Large intestine (tissue), 3 donors: ENCODE measurements around the gene CRHBP. TPM values are rescaled to one million over a fixed set of nuclear protein-coding genes. Genes with fewer than 3 reads are reported as not detected.
"Not testable (repeated sequence)": the region's sequence is repeated elsewhere in the genome, so short reads cannot be mapped to it uniquely, and the experiment has no call there.

Experiments used
- DNase-seq, 2 donors: peaks; one replicate each; pipeline versions ENCODE4 v3.0.0 to v3.0.0-alpha.2; 2013
- H3K27ac ChIP-seq: one replicate; pipeline ENCODE4 v1.5.1; 2013; ENCODE audit warnings: low read length
- H3K27me3 ChIP-seq: 2 replicates; pipeline ENCODE4 v1.6.1; 2013; ENCODE audit warnings: low read length; ENCODE audit not compliant: control insufficient read depth, insufficient read depth
- H3K36me3 ChIP-seq: 2 replicates; pipeline ENCODE4 v1.6.1; 2013; ENCODE audit warnings: low read length; ENCODE audit not compliant: control insufficient read depth, insufficient read depth
- H3K4me1 ChIP-seq: one replicate; pipeline ENCODE4 v1.6.1; 2013; ENCODE audit warnings: low read length; ENCODE audit not compliant: control insufficient read depth, insufficient read depth
- H3K4me3 ChIP-seq: one replicate; pipeline ENCODE4 v1.5.1; 2013; ENCODE audit warnings: low read length
- H3K9me3 ChIP-seq: one replicate; pipeline ENCODE4 v1.6.1; 2013; ENCODE audit warnings: mild to moderate bottlenecking, low read depth, low read length, moderate library complexity; ENCODE audit not compliant: control insufficient read depth
- WGBS: methylation state at CpG from one replicate; pipeline ENCODE4 v1.1.5; 2013; ENCODE audit warnings: low lambda C conversion rate; ENCODE audit not compliant: insufficient coverage; 5-methylcytosine and 5-hydroxymethylcytosine counted together
- polyA plus RNA-seq: library from polyadenylated mRNA; unstranded; fragments of 120-200 nt; gene quantifications from one replicate; pipeline ENCODE4 v1.2.1, GENCODE V29; 2013

Gene CRHBP
- polyA plus RNA-seq, 1 donor: 0.76 TPM

GRCh38 chr5:76986825-76987526 is 34.1 kb downstream of the CRHBP start:
- Histone ChIP-seq H3K4me1 (no peaks in the 10 kb centered on the region), H3K27ac (no peak overlapping the region), H3K9me3 (no peaks in the 10 kb centered on the region), H3K27me3 (no peaks in the 10 kb centered on the region), H3K36me3 (no peaks in the 10 kb centered on the region), H3K4me3 (no peak overlapping the region)
- whole genome bisulfite sequencing: no CpG with 5 or more reads among the region's 6 CpGs
- DNase-seq: no peak

GRCh38 chr5:76990899-76991459 is 38.1 kb downstream of the CRHBP start:
- H3K27ac ChIP-seq: no peak overlapping the region
- H3K36me3 ChIP-seq: no peaks in the 10 kb centered on the region
- H3K4me3 ChIP-seq: no peak overlapping the region
- no peak for DNase-seq
- H3K4me1 ChIP-seq: no peaks in the 10 kb centered on the region
- H3K9me3 ChIP-seq: no peaks in the 10 kb centered on the region
- H3K27me3 ChIP-seq: no peaks in the 10 kb centered on the region
- no CpG with 5 or more reads among the region's 5 CpGs for WGBS

- not testable (repeated sequence) for H3K27ac ChIP-seq, DNase-seq, H3K27me3 ChIP-seq, H3K36me3 ChIP-seq, H3K4me3 ChIP-seq, H3K4me1 ChIP-seq, H3K9me3 ChIP-seq
- WGBS: no CpG with 5 or more reads among the region's 9 CpGs
Observed at GRCh38 chr5:76993436-76993835, 40.6 kb downstream of the CRHBP start.

- Histone ChIP-seq H3K4me3 (no peak overlapping the region), H3K4me1 (no peaks in the 10 kb centered on the region), H3K27me3 (no peaks in the 10 kb centered on the region), H3K36me3 (no peaks in the 10 kb centered on the region), H3K27ac (no peak overlapping the region), H3K9me3 (no peaks in the 10 kb centered on the region)
- DNase-seq: no peak
- WGBS: 80% methylated on average over 1 of the region's 6 CpGs
Observed at GRCh38 chr5:76994337-76994736, 41.5 kb downstream of the CRHBP start.

GRCh38 chr5:76998251-76998650 is 45.4 kb downstream of the CRHBP start:
- H3K4me3 ChIP-seq, DNase-seq, H3K27ac ChIP-seq, H3K36me3 ChIP-seq, H3K9me3 ChIP-seq, H3K4me1 ChIP-seq, H3K27me3 ChIP-seq: not testable (repeated sequence)
- WGBS: 85% methylated on average over 3 of the region's 4 CpGs

- no peak for DNase-seq
- Histone ChIP-seq H3K36me3 (no peaks in the 10 kb centered on the region), H3K9me3 (no peaks in the 10 kb centered on the region), H3K27ac (no peak overlapping the region), H3K4me3 (no peak overlapping the region), H3K27me3 (peaks cover 4% of the 10 kb centered on the region), H3K4me1 (no peaks in the 10 kb centered on the region)
- no CpG with 5 or more reads among the region's 2 CpGs for WGBS
Observed at GRCh38 chr5:76999451-76999850, 46.6 kb downstream of the CRHBP start.

GRCh38 chr5:77003246-77003645 is 50.4 kb downstream of the CRHBP start:
- no CpG with 5 or more reads among the region's 1 CpG for WGBS
- Histone ChIP-seq H3K9me3 (no peaks in the 10 kb centered on the region), H3K4me3 (no peak overlapping the region), H3K27me3 (peaks cover 6% of the 10 kb centered on the region), H3K27ac (no peak overlapping the region), H3K36me3 (no peaks in the 10 kb centered on the region), H3K4me1 (no peaks in the 10 kb centered on the region)
- no peak for DNase-seq

- no peaks in the 10 kb centered on the region for H3K9me3 ChIP-seq
- no peaks in the 10 kb centered on the region for H3K36me3 ChIP-seq
- no peak overlapping the region for H3K27ac ChIP-seq
- H3K4me3 ChIP-seq: no peak overlapping the region
- no peaks in the 10 kb centered on the region for H3K4me1 ChIP-seq
- no peak for DNase-seq
- WGBS: 89% methylated on average over 1 of the region's 2 CpGs
- peaks cover 6% of the 10 kb centered on the region for H3K27me3 ChIP-seq
Observed at GRCh38 chr5:77006124-77006523, 53.3 kb downstream of the CRHBP start.

- Histone ChIP-seq H3K4me3 (no peak overlapping the region), H3K9me3 (no peaks in the 10 kb centered on the region), H3K27ac (no peak overlapping the region), H3K27me3 (peaks cover 4% of the 10 kb centered on the region), H3K36me3 (no peaks in the 10 kb centered on the region), H3K4me1 (no peaks in the 10 kb centered on the region)
- no peak for DNase-seq
- WGBS: no CpG with 5 or more reads among the region's 3 CpGs
Observed at GRCh38 chr5:77008413-77008812, 55.6 kb downstream of the CRHBP start.

- WGBS: 90% methylated on average over 5 of the region's 5 CpGs
- no peaks in the 10 kb centered on the region for H3K9me3 ChIP-seq
- H3K36me3 ChIP-seq: no peaks in the 10 kb centered on the region
- H3K27me3 ChIP-seq: no peaks in the 10 kb centered on the region
- H3K4me3 ChIP-seq: no peak overlapping the region
- H3K27ac ChIP-seq: no peak overlapping the region
- no peak for DNase-seq
- H3K4me1 ChIP-seq: no peaks in the 10 kb centered on the region
Observed at GRCh38 chr5:77010243-77010642, 57.4 kb downstream of the CRHBP start.

- H3K4me1 ChIP-seq: no peaks in the 10 kb centered on the region
- no peak overlapping the region for H3K4me3 ChIP-seq
- DNase-seq: no peak
- WGBS: no CpG with 5 or more reads among the region's 5 CpGs
- H3K9me3 ChIP-seq: no peaks in the 10 kb centered on the region
- H3K27ac ChIP-seq: no peak overlapping the region
- H3K36me3 ChIP-seq: no peaks in the 10 kb centered on the region
- H3K27me3 ChIP-seq: no peaks in the 10 kb centered on the region
Observed at GRCh38 chr5:77011498-77011897, 58.7 kb downstream of the CRHBP start.
